Measurements from ENCODE around the gene CD55.

The CD55 gene

DNA sequence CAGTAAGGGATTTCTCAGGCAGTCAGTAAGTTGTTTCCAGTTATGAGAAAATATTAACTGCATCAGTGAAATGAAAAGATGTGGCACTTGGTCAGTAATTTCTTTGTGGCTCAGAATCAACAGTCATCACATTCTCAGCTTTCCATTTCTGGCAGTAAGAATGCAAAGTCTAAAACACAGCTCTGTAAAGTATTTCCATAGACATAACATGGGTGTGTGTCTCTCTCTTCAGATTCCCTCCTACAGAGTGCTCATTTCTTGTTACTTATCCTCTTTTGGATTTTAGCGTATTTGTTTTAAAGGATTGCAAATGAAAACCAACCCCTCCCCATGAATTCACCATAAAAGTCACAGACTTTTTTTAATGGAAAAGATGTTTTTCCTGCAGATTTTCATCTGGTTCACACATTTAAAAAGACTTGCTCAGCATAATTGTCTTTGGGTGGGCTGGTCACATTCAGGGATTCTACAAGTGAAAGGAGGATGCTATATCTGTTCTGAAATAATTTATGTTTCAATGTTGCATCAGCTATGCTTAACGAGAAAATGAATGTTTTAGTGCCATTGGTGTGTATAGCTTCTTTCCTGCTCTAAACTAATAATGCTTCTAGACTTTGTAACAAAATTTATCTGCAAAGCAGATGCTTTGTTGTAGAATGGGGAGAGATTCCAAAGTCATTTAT lies 34.6 kb upstream of the CD55 start:
- WGBS (ENCODE audit: extremely low coverage, insufficient coverage, low lambda C conversion rate): no CpG with 5 or more reads among the region's 2 CpGs
- no peaks in the 10 kb centered on the region for H3K79me1 ChIP-seq (ENCODE audit: low read length)

DNA sequence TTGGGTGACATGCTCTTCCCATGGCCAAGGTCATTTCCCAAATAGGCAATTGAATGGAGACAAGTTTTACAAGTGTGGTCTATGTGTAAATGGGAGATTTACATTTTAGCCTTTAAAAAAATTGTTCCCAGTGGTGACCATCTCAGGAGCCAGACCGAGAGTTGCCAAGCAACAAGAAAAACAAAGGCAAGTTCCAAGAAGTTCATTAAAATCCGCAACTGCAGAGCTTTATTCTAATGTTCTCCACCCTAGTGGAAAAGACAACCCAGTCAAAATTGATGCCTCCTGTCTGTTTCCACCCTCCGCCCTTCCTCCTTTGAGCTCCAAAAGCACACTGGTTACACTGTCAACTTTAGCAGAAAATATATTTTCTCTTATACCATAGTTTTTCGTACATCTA lies 33.2 kb upstream of the CD55 start:
- Histone ChIP-seq H3K18ac (ENCODE audit: low read length) (no peak overlapping the region), H3K27me3 (ENCODE audit: insufficient read depth, low read length, poor library complexity) (no peaks in the 10 kb centered on the region), H3K27ac (ENCODE audit: low read depth, low read length) (no peak overlapping the region), H3K79me2 (ENCODE audit: control insufficient read depth, insufficient read depth, low read length) (no peaks in the 10 kb centered on the region), H2BK120ac (ENCODE audit: low read depth, low read length) (no peak overlapping the region), H3K4me2 (ENCODE audit: low read length) (no peak overlapping the region), H4K8ac (ENCODE audit: low read depth, low read length) (no peak overlapping the region), H3K9ac (ENCODE audit: low read length) (no peak overlapping the region), H4K5ac (ENCODE audit: low read length) (no peak overlapping the region), H3K4me3 (ENCODE audit: low read length) (no peak overlapping the region), H2BK5ac (ENCODE audit: low read length) (no peak overlapping the region), H2BK15ac (replicated peaks; ENCODE audit: low read depth) (no peak overlapping the region), H3K79me1 (ENCODE audit: low read length) (no peaks in the 10 kb centered on the region), H3K4ac (ENCODE audit: low read depth, low read length) (no peak overlapping the region), H3K4me1 (ENCODE audit: control insufficient read depth, low read depth, low read length) (no peaks in the 10 kb centered on the region), H2AK5ac (ENCODE audit: low read length) (no peak overlapping the region), H3K23ac (ENCODE audit: low read length) (no peak overlapping the region), H3K56ac (ENCODE audit: low read length) (no peak overlapping the region), H3K36me3 (ENCODE audit: control insufficient read depth, insufficient read depth, low read length) (no peaks in the 10 kb centered on the region)
- peak; percentile 61 for DNase-seq
- no CpG with 5 or more reads among the region's 4 CpGs for WGBS (ENCODE audit: extremely low coverage, insufficient coverage, low lambda C conversion rate)

More for the DNA sequence above, 34.6 kb upstream of the CD55 start:
- H4K5ac ChIP-seq (ENCODE audit: low read length): no peak overlapping the region
- H3K27ac ChIP-seq (ENCODE audit: low read depth, low read length): no peak overlapping the region
- H3K23ac ChIP-seq (ENCODE audit: low read length): no peak overlapping the region
- no peak overlapping the region for H2AK5ac ChIP-seq (ENCODE audit: low read length)
- no peak overlapping the region for H3K4me3 ChIP-seq (ENCODE audit: low read length)
- H4K8ac ChIP-seq (ENCODE audit: low read depth, low read length): no peak overlapping the region
- no peak overlapping the region for H3K56ac ChIP-seq (ENCODE audit: low read length)
- no peaks in the 10 kb centered on the region for H3K27me3 ChIP-seq (ENCODE audit: insufficient read depth, low read length, poor library complexity)
- H2BK5ac ChIP-seq (ENCODE audit: low read length): no peak overlapping the region
- DNase-seq: no peak
- no peaks in the 10 kb centered on the region for H3K4me1 ChIP-seq (ENCODE audit: control insufficient read depth, low read depth, low read length)
- H3K36me3 ChIP-seq (ENCODE audit: control insufficient read depth, insufficient read depth, low read length): no peaks in the 10 kb centered on the region
- no peak overlapping the region for H2BK120ac ChIP-seq (ENCODE audit: low read depth, low read length)
- no peak overlapping the region for H3K4ac ChIP-seq (ENCODE audit: low read depth, low read length)
- no peak overlapping the region for H2BK15ac ChIP-seq (replicated peaks; ENCODE audit: low read depth)
- H3K4me2 ChIP-seq (ENCODE audit: low read length): no peak overlapping the region
- no peak overlapping the region for H3K18ac ChIP-seq (ENCODE audit: low read length)
- no peak overlapping the region for H3K9ac ChIP-seq (ENCODE audit: low read length)
- no peaks in the 10 kb centered on the region for H3K79me2 ChIP-seq (ENCODE audit: control insufficient read depth, insufficient read depth, low read length)

DNA sequence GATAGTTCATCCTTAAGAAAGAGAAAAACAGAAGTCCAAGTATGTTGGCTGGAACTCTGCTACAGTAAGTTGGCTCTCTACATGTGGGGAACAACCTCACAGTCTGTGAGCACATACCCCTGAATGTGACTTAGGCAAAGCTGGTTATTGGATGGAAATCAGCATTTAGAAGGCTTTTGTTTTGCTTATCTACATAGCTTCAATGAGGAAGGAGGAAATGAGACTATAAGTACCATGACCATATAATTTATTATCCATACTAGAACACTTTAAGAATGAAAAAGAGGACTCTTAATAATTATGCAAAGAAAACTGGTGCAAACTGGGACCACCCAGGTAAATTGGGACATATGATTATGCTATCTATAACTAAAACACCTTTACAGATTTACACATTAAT lies 31.7 kb upstream of the CD55 start:
- no peak overlapping the region for H3K18ac ChIP-seq (ENCODE audit: low read length)
- no peaks in the 10 kb centered on the region for H3K79me1 ChIP-seq (ENCODE audit: low read length)
- H2AK5ac ChIP-seq (ENCODE audit: low read length): no peak overlapping the region
- DNase-seq: no peak
- no peak overlapping the region for H2BK15ac ChIP-seq (replicated peaks; ENCODE audit: low read depth)
- no peak overlapping the region for H3K4me3 ChIP-seq (ENCODE audit: low read length)
- no peak overlapping the region for H3K56ac ChIP-seq (ENCODE audit: low read length)
- no peaks in the 10 kb centered on the region for H3K36me3 ChIP-seq (ENCODE audit: control insufficient read depth, insufficient read depth, low read length)
- H3K9ac ChIP-seq (ENCODE audit: low read length): no peak overlapping the region
- H4K5ac ChIP-seq (ENCODE audit: low read length): no peak overlapping the region
- H3K23ac ChIP-seq (ENCODE audit: low read length): no peak overlapping the region
- H2BK5ac ChIP-seq (ENCODE audit: low read length): no peak overlapping the region
- no peak overlapping the region for H2BK120ac ChIP-seq (ENCODE audit: low read depth, low read length)
- no peak overlapping the region for H4K8ac ChIP-seq (ENCODE audit: low read depth, low read length)
- H3K4ac ChIP-seq (ENCODE audit: low read depth, low read length): no peak overlapping the region
- no peaks in the 10 kb centered on the region for H3K79me2 ChIP-seq (ENCODE audit: control insufficient read depth, insufficient read depth, low read length)
- H3K4me1 ChIP-seq (ENCODE audit: control insufficient read depth, low read depth, low read length): no peaks in the 10 kb centered on the region
- no peak overlapping the region for H3K27ac ChIP-seq (ENCODE audit: low read depth, low read length)
- H3K4me2 ChIP-seq (ENCODE audit: low read length): no peak overlapping the region
- no peaks in the 10 kb centered on the region for H3K27me3 ChIP-seq (ENCODE audit: insufficient read depth, low read length, poor library complexity)

DNA sequence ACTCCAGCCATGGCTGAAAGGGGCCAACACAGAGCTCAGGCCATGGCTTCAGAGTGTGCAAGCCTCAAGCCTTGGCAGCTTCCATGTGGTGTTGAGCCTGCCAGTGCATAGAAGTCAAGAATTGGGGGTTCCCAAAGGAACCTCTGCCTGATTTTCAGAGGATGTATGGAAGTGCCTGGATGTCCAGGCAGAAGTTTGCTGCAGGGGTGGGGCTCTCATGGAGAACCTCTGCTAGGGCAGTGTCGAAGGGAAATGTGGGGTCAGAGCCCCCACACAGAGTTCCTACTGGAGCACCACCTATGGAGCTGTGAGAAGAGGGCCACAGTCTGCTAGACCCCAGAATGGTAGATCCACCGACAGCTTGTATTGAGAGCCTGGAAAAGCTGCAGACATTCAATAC lies 29.8 kb upstream of the CD55 start:
- H3K4me3 ChIP-seq (ENCODE audit: low read length): no peak overlapping the region
- no peak overlapping the region for H2BK15ac ChIP-seq (replicated peaks; ENCODE audit: low read depth)
- H3K27me3 ChIP-seq (ENCODE audit: insufficient read depth, low read length, poor library complexity): no peaks in the 10 kb centered on the region
- no peak overlapping the region for H3K56ac ChIP-seq (ENCODE audit: low read length)
- no peaks in the 10 kb centered on the region for H3K36me3 ChIP-seq (ENCODE audit: control insufficient read depth, insufficient read depth, low read length)
- no peak for DNase-seq
- no peak overlapping the region for H4K8ac ChIP-seq (ENCODE audit: low read depth, low read length)
- no peak overlapping the region for H3K27ac ChIP-seq (ENCODE audit: low read depth, low read length)
- no peaks in the 10 kb centered on the region for H3K79me1 ChIP-seq (ENCODE audit: low read length)
- H2BK120ac ChIP-seq (ENCODE audit: low read depth, low read length): no peak overlapping the region
- no peak overlapping the region for H3K9ac ChIP-seq (ENCODE audit: low read length)
- no peak overlapping the region for H3K4me2 ChIP-seq (ENCODE audit: low read length)
- H3K79me2 ChIP-seq (ENCODE audit: control insufficient read depth, insufficient read depth, low read length): no peaks in the 10 kb centered on the region
- H3K18ac ChIP-seq (ENCODE audit: low read length): no peak overlapping the region
- H4K5ac ChIP-seq (ENCODE audit: low read length): no peak overlapping the region
- H3K4me1 ChIP-seq (ENCODE audit: control insufficient read depth, low read depth, low read length): no peaks in the 10 kb centered on the region
- no peak overlapping the region for H2AK5ac ChIP-seq (ENCODE audit: low read length)
- H3K23ac ChIP-seq (ENCODE audit: low read length): no peak overlapping the region
- no peak overlapping the region for H3K4ac ChIP-seq (ENCODE audit: low read depth, low read length)
- WGBS (ENCODE audit: extremely low coverage, insufficient coverage, low lambda C conversion rate): no CpG with 5 or more reads among the region's 2 CpGs
- no peak overlapping the region for H2BK5ac ChIP-seq (ENCODE audit: low read length)

DNA sequence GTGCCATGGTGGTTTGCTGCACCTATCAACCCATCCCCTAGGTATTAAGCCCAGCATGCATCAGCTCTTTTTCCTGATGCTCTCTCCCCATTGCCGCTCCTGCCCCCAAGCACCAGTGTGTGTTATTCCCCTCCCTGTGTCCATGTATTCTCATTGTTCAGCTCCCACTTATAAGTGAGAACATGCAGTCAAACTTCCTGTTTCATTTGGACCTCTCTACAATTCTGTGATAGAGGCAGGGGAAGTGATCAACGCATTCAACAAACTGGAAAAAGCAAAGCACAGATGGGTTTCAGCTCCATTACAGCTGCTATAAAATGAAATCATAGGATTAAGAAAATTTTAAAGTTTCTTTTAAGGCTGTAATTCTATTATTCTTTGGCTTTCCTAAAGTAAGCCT lies 23.3 kb upstream of the CD55 start:
- Histone ChIP-seq H3K56ac (ENCODE audit: low read length) (no peak overlapping the region), H3K4me1 (ENCODE audit: control insufficient read depth, low read depth, low read length) (peaks cover 8% of the 10 kb centered on the region), H4K5ac (ENCODE audit: low read length) (no peak overlapping the region)

More for the DNA sequence above, 23.3 kb upstream of the CD55 start:
- Histone ChIP-seq H3K4me2 (ENCODE audit: low read length) (no peak overlapping the region), H3K23ac (ENCODE audit: low read length) (no peak overlapping the region), H4K8ac (ENCODE audit: low read depth, low read length) (no peak overlapping the region), H3K4me3 (ENCODE audit: low read length) (no peak overlapping the region), H2BK120ac (ENCODE audit: low read depth, low read length) (no peak overlapping the region), H3K18ac (ENCODE audit: low read length) (no peak overlapping the region), H2AK5ac (ENCODE audit: low read length) (no peak overlapping the region), H3K79me1 (ENCODE audit: low read length) (no peaks in the 10 kb centered on the region), H3K27me3 (ENCODE audit: insufficient read depth, low read length, poor library complexity) (no peaks in the 10 kb centered on the region), H3K36me3 (ENCODE audit: control insufficient read depth, insufficient read depth, low read length) (no peaks in the 10 kb centered on the region), H3K9ac (ENCODE audit: low read length) (no peak overlapping the region), H3K4ac (ENCODE audit: low read depth, low read length) (no peak overlapping the region), H3K27ac (ENCODE audit: low read depth, low read length) (no peak overlapping the region), H3K79me2 (ENCODE audit: control insufficient read depth, insufficient read depth, low read length) (no peaks in the 10 kb centered on the region), H2BK5ac (ENCODE audit: low read length) (no peak overlapping the region), H2BK15ac (replicated peaks; ENCODE audit: low read depth) (no peak overlapping the region)
- no CpG with 5 or more reads among the region's 2 CpGs for WGBS (ENCODE audit: extremely low coverage, insufficient coverage, low lambda C conversion rate)
- no peak for DNase-seq
